VCaP (cell line): Measurements from ENCODE around the gene LIPT2.

Experiments used
- H3K27ac ChIP-seq: fragments of 450-650 bp; 2 replicates; pipeline ENCODE4 v1.5.1; 2017
- TF ChIP-seq, protein P1 (sequence below): fragments of 450-650 bp; conservative IDR thresholded peaks from 2 replicates; pipeline ENCODE4 v1.5.1; 2017; ENCODE audit warnings: mild to moderate bottlenecking, moderate library complexity

LIPT2 gene

DNA sequence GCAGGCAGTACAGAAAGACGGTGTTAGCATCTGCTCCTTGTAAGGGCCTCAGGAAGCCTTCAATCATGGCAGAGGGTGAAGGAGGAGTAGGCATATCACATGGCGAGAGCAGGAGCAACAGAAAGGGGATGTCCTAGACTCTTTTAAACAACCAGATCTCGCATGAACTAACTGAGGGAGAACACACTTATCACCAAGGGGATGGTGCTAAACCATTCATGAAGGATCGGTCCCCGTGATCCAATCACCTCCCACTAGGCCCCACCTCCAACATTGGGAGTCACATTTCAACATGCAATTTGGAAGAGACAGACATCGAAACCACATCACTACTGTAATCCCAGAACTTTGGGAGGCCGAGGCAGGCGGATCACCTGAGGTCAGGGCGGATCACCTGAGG is 39.9 kb upstream of the LIPT2 start:
- H3K27ac ChIP-seq, result no peak overlapping the region
- TF ChIP-seq, protein P1, sequence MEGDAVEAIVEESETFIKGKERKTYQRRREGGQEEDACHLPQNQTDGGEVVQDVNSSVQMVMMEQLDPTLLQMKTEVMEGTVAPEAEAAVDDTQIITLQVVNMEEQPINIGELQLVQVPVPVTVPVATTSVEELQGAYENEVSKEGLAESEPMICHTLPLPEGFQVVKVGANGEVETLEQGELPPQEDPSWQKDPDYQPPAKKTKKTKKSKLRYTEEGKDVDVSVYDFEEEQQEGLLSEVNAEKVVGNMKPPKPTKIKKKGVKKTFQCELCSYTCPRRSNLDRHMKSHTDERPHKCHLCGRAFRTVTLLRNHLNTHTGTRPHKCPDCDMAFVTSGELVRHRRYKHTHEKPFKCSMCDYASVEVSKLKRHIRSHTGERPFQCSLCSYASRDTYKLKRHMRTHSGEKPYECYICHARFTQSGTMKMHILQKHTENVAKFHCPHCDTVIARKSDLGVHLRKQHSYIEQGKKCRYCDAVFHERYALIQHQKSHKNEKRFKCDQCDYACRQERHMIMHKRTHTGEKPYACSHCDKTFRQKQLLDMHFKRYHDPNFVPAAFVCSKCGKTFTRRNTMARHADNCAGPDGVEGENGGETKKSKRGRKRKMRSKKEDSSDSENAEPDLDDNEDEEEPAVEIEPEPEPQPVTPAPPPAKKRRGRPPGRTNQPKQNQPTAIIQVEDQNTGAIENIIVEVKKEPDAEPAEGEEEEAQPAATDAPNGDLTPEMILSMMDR, result no peak

DNA sequence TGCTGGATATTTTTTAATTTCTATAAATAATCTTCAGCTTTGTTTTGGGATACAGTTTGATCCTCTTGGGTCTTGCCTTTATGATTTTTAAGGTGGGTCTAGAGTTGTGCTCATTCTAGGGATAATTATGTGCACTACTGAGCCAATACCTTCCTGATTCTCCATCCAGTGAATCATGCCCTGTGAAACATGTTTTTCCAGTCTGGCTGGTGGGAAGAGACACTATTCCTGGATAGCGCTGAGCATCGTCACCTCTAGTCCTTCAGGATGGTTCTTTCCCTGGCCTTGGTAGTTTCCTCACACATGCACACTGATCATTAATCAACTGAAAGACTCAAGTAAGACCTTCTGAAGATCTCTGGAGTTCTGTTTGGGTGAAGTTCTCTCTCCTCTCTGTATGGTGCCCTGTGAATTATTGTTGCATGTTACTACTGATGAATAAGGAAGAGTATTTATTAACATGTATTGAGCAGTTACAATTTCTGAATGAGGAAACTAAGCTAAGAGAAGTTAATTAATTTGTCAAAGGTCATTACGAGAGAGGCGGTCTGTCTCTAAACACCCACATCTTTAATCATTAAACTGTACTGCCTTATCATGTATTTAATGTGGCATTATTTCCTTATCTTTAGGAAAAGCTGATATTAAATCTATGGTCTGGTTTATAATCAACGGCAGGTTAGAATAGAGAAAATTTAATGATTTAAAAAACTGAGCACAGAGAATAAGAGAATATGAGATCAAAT is 39.1 kb upstream of the LIPT2 start:
- TF ChIP-seq, protein P1, result no peak
- no peak overlapping the region for H3K27ac ChIP-seq

DNA sequence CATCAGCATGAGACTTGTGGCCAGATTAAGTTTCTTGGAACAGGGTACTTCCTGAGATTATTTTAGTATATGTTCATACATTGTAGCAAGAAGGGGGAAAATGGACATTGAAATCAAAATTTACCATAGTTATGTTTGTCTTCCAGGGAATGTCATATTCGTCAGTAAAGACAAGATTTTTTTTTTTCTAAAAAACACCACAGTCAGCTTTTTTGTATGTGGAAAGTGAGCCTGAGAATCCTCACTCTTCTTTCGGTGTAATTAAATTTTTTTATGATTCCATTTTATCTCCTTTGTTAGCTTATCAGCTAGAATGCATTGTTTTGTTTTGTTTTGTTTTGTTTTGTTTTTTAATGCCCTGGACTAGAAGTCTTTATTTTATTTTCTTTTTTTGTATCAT is 31.5 kb upstream of the LIPT2 start:
- TF ChIP-seq, protein P1, result no peak
- H3K27ac ChIP-seq, result no peak overlapping the region

DNA sequence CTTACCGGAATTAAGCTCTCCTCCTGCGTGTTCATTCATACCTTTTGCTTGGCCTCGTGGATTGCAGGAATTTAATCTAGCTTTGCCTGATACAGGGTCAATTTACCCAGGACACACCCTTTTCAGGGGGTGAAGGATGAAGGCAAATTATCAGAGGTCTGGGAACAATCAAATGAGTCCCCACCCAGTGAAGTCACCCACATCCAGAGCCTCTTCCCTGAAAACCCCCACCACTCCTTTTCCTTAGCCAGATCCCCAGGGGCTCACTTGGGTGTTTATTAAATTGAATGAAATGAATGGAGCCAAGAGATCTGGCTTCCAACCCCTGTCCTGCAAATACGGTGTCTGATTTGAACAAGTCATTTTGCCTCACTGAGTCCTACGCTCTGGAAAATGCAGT is 31.0 kb upstream of the LIPT2 start:
- TF ChIP-seq, protein P1, result no peak
- no peak overlapping the region for H3K27ac ChIP-seq

DNA sequence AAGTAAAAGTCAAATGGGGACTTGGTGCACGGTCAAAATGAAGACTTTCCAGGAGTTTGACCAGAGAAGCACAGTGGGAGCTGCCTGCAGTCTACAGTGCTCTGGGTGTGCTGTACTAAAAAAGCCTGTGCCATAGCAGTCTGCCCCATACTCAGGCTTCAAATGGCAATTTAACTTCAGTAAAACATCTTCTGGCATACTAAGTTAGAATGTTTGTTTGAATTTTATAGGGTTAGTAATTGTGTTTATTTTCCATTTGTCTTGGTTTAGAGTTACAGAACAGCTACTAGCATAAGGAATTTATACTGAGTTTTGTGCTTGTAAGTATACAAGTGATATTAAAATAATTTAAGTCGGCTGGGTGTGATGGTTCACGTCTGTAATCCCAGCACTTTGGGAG is 29.3 kb upstream of the LIPT2 start:
- H3K27ac ChIP-seq, result peak overlapping the region; percentile 51
- TF ChIP-seq, protein P1, result no peak

DNA sequence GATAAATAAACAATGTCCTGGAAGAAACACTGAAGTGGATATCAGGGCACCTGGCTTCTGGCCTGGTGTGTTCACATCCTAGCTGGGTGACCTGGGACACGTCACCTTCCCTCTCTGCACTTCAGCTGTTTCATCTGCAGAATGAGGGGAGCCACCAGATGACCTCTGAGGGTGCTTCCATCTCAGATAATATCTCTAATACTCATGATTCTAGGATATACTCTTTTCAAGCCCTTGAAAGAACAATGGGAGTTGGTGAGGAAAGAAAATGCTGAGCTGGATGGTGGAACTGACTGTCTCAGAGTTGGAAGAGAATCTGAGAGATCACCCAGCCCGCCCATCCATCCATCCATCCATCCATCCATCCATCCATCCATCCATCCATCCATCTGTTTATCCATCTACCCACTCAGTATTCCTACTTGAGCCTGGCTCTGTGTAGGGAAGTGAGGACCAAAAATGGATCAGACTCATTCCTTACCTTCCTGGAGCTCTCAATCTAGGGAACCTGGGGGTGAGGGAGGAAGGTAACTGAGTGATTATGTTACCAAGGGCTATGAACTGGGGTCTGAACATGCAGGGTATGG is 28.2 kb upstream of the LIPT2 start:
- H3K27ac ChIP-seq, result peak overlapping the region; percentile 51
- TF ChIP-seq, protein P1, result no peak

DNA sequence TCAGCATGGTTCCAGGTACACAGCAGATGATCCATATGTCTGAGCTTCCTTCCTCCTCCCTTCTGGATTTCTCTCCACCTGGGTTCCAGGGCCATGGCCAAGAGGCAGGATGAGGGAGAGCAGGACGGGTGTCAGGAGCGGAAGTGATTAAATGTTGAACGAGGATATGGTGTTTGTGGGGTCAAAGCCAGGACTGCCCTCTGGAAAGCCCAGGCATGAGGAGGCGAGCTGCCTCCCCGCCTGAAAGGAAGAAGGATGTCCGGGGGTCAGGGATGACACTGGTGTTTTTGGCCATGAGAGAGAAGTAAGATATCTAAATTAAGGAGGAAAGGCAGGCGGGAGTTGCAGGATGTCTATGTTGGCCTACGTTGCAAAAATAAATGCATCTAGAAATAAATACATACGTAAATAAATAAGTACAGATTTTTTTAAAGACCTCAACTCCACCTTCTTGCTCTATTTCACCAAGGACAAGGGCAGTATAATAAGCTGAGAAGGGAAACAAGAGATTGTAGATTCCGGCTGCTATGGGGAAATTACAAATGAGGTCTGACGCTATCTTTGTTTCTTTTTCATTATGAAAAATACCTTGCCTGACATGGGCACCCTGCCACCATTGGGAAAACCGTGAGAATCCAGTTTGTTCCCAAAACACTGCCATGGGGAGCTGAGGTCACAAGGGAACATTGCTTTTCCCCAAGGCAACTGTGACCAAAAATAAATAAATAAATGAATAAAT is 27.6 kb upstream of the LIPT2 start:
- H3K27ac ChIP-seq, result no peak overlapping the region
- TF ChIP-seq, protein P1, result no peak
